H1 (cell line): ENCODE measurements around the gene CCBE1. TPM values are rescaled to one million over a fixed set of nuclear protein-coding genes. Genes with fewer than 3 reads are reported as not detected.

Experiments used
- ATF2 ChIP-seq: IDR thresholded peaks from 2 replicates; pipeline ENCODE4 v1.6.1; 2012; ENCODE audit warnings: low read length, inconsistent platforms
- ATF3 ChIP-seq: IDR thresholded peaks from 2 replicates; pipeline ENCODE4 v1.6.1; 2011; ENCODE audit warnings: low read depth, mild to moderate bottlenecking, low read length; ENCODE audit not compliant: insufficient read depth
- CBX5 ChIP-seq: fragments of 300-800, 300-1000 bp; sonication (generic); IDR thresholded peaks from 2 replicates; pipeline ENCODE4 v1.7.1; 2016; ENCODE audit warnings: antibody characterized with exemption, low read length, low read depth
- CHD7 ChIP-seq: fragments of 300-600 bp; sonication (generic); IDR thresholded peaks from 2 replicates; pipeline ENCODE4 v1.7.1; 2012; ENCODE audit warnings: low read length, moderate library complexity, mild to moderate bottlenecking, inconsistent platforms; ENCODE audit not compliant: insufficient replicate concordance
- EZH2 ChIP-seq: fragments of 200-600 bp; sonication (generic); IDR thresholded peaks from 2 replicates; pipeline ENCODE4 v1.7.1; 2012; ENCODE audit warnings: low read depth, mild to moderate bottlenecking, moderate library complexity, low read length, inconsistent platforms; ENCODE audit not compliant: severe bottlenecking
- GTF2F1 ChIP-seq: IDR thresholded peaks from 2 replicates; pipeline ENCODE4 v1.6.1; 2012; ENCODE audit warnings: low read depth, low read length, improper control_type of control experiment, borderline replicate concordance
- HDAC6 ChIP-seq: IDR thresholded peaks from one replicate; pipeline ENCODE4 v1.7.1; 2012; ENCODE audit warnings: low read depth, mild to moderate bottlenecking, inconsistent platforms, low read length, moderate library complexity
- NRF1 ChIP-seq: IDR thresholded peaks from 2 replicates; pipeline ENCODE4 v1.6.1; 2011; ENCODE audit warnings: mild to moderate bottlenecking, low read depth, low read length, improper control_type of control experiment
- SP2 ChIP-seq: IDR thresholded peaks from 2 replicates; pipeline ENCODE4 v1.6.1; 2012; ENCODE audit warnings: mild to moderate bottlenecking, low read length, inconsistent platforms
- polyA plus RNA-seq, 7 experiments: library from polyadenylated mRNA; depleted of rRNA in 3 of 7; stranded (reverse) in 5 of 7; unstranded in 2 of 7; fragments of >200 nt in 5 of 7; fragments of 200-250 nt in 2 of 7; gene quantifications; 1 replicate in 5 of 7; 2 replicates in 1 of 7; 4 replicates in 1 of 7; pipeline versions ENCODE4 v1.2.1 to v1.2.3, GENCODE V29; 2011 to 2013; ENCODE audit warnings: missing spikeins in 2 of 7, mixed read lengths in 2 of 7
- total RNA-seq: library from RNA; stranded (reverse); fragmentation: NEBNext Ultra II Directional; extraction: Animal tissue kit (Norgen Biotek cat#: 25700); gene quantifications from 2 replicates; pipeline ENCODE4 v1.2.1, GENCODE V29; 2021

The CCBE1 gene
- total and polyA plus RNA-seq, 2 of the 8 experiments (the other 6 are each of a cell fraction or from before 2014, with no cell fraction given): 2.1 to 2.6 TPM

GRCh38 chr18:59535055-59535454, 162.2 kb downstream of the CCBE1 start (continued):
- TF ChIP-seq CHD7 (no peak), HDAC6 (no peak), GTF2F1 (no peak), EZH2 (no peak), ATF2 (no peak), NRF1 (no peak), SP2 (no peak), ATF3 (no peak), CBX5 (no peak)
